ENCODE data around the gene WNK2.
"Not testable (repeated sequence)": the region's sequence is repeated elsewhere in the genome, so short reads cannot be mapped to it uniquely, and the experiment has no call there.

WNK2 gene

DNA sequence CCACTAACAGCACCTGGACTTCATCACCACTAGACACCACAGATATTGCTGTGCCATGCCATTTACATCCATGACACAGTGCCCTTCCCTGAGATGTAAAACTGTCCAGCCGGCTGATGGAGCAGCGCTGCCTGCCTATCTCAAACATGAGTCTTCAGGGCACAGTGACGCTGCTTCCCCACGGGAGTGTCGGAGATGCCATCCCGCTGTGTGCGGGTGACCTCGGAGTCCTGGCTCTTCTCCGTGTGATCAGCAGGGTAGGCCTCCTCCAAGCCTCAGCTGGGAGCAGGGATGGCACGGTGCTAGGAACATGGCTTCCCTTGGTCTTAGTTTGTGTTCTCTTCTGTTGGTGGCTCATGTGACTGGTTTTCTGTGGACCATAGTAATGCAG lies 137.3 kb downstream of the WNK2 start:
- Histone ChIP-seq H2BK15ac (ENCODE audit: low read depth, poor library complexity, severe bottlenecking) (no peak overlapping the region), H3K4ac (ENCODE audit: low read depth in 1 of 2, low read length in 2 of 2) (no peak overlapping the region), H2AK5ac (ENCODE audit: low read length, severe bottlenecking) (no peak overlapping the region), H3K79me1 (replicated peaks; ENCODE audit: low read length, poor library complexity, severe bottlenecking) (no peaks in the 10 kb centered on the region), H2BK5ac (ENCODE audit: low read depth, low read length, poor library complexity, severe bottlenecking) (no peak overlapping the region), H3K9me3 (ENCODE audit: control insufficient read depth, low read length) (no peaks in the 10 kb centered on the region), H4K91ac (ENCODE audit: low read length) (no peak overlapping the region), H3K9ac (ENCODE audit: low read length) (no peak overlapping the region), H3K36me3 (ENCODE audit: control insufficient read depth in 1 of 2, insufficient read depth in 2 of 2, low read depth in 1 of 2, low read length in 2 of 2) (no peaks in the 10 kb centered on the region), H4K8ac (ENCODE audit: low read length) (no peak overlapping the region), H3K27me3 (ENCODE audit: control insufficient read depth in 1 of 2, insufficient read depth in 1 of 2, low read length in 2 of 2) (peaks cover 19 to 26% of the 10 kb centered on the region in 2 experiments), H3K4me3 (ENCODE audit: insufficient read depth in 1 of 2, low read depth in 1 of 2, low read length in 2 of 2) (no peak overlapping the region), H2AFZ (ENCODE audit: low read depth, low read length) (no peak overlapping the region), H3K4me2 (ENCODE audit: low read length, poor library complexity, severe bottlenecking) (no peak overlapping the region), H2BK120ac (ENCODE audit: low read depth, low read length) (no peak overlapping the region), H3K27ac (ENCODE audit: low read length, poor library complexity, severe bottlenecking) (no peak overlapping the region), H3K14ac (ENCODE audit: low read length in 2 of 2) (no peak overlapping the region), H3K4me1 (ENCODE audit: control insufficient read depth, insufficient read depth, low read depth, low read length) (no peaks in the 10 kb centered on the region), H2BK12ac (ENCODE audit: low read length in 2 of 2) (no peak overlapping the region), H3K18ac (ENCODE audit: low read depth in 1 of 2, low read length in 2 of 2) (no peak overlapping the region), H3K23ac (ENCODE audit: low read length in 2 of 2) (no peak overlapping the region)
- DNase-seq, result no peak
- WGBS, result 97% methylated on average over 10 of the region's 10 CpGs

- H3K18ac ChIP-seq (ENCODE audit: low read depth in 1 of 2, low read length in 2 of 2); H2BK5ac ChIP-seq (ENCODE audit: low read depth, low read length, poor library complexity, severe bottlenecking); H2AFZ ChIP-seq (ENCODE audit: low read depth, low read length); H3K36me3 ChIP-seq (ENCODE audit: control insufficient read depth in 1 of 2, insufficient read depth in 2 of 2, low read depth in 1 of 2, low read length in 2 of 2); H3K14ac ChIP-seq (ENCODE audit: low read length in 2 of 2); H3K9me3 ChIP-seq (ENCODE audit: control insufficient read depth, low read length); H3K79me1 ChIP-seq (replicated peaks; ENCODE audit: low read length, poor library complexity, severe bottlenecking); H2AK5ac ChIP-seq (ENCODE audit: low read length, severe bottlenecking); H2BK120ac ChIP-seq (ENCODE audit: low read depth, low read length); H4K8ac ChIP-seq (ENCODE audit: low read length); H3K4me2 ChIP-seq (ENCODE audit: low read length, poor library complexity, severe bottlenecking); H3K4ac ChIP-seq (ENCODE audit: low read depth in 1 of 2, low read length in 2 of 2); H3K4me1 ChIP-seq (ENCODE audit: control insufficient read depth, insufficient read depth, low read depth, low read length); H2BK12ac ChIP-seq (ENCODE audit: low read length in 2 of 2); H4K91ac ChIP-seq (ENCODE audit: low read length); H2BK15ac ChIP-seq (ENCODE audit: low read depth, poor library complexity, severe bottlenecking); H3K4me3 ChIP-seq (ENCODE audit: insufficient read depth in 1 of 2, low read depth in 1 of 2, low read length in 2 of 2); H3K27ac ChIP-seq (ENCODE audit: low read length, poor library complexity, severe bottlenecking); DNase-seq; H3K23ac ChIP-seq (ENCODE audit: low read length in 2 of 2); H3K9ac ChIP-seq (ENCODE audit: low read length): not testable (repeated sequence)
- 89% methylated on average over 6 of the region's 6 CpGs for WGBS
- H3K27me3 ChIP-seq (ENCODE audit: control insufficient read depth in 1 of 2, insufficient read depth in 1 of 2, low read length in 2 of 2), result peaks cover 9 to 15% of the 10 kb centered on the region in 2 experiments
These were observed 139.6 kb downstream of the WNK2 start for GRCh38 chr9:93323446-93323954.

GRCh38 chr9:93324191-93324834 lies 140.4 kb downstream of the WNK2 start:
- Histone ChIP-seq H3K4me2 (ENCODE audit: low read length, poor library complexity, severe bottlenecking) (no peak overlapping the region), H3K4me3 (ENCODE audit: insufficient read depth in 1 of 2, low read depth in 1 of 2, low read length in 2 of 2) (no peak overlapping the region), H4K91ac (ENCODE audit: low read length) (no peak overlapping the region), H3K14ac (ENCODE audit: low read length in 2 of 2) (no peak overlapping the region), H2AK5ac (ENCODE audit: low read length, severe bottlenecking) (no peak overlapping the region), H3K23ac (ENCODE audit: low read length in 2 of 2) (no peak overlapping the region), H3K27me3 (ENCODE audit: control insufficient read depth in 1 of 2, insufficient read depth in 1 of 2, low read length in 2 of 2) (peaks cover 6 to 8% of the 10 kb centered on the region in 2 experiments), H2BK12ac (ENCODE audit: low read length in 2 of 2) (no peak overlapping the region), H3K18ac (ENCODE audit: low read depth in 1 of 2, low read length in 2 of 2) (no peak overlapping the region), H2BK5ac (ENCODE audit: low read depth, low read length, poor library complexity, severe bottlenecking) (no peak overlapping the region), H3K9ac (ENCODE audit: low read length) (no peak overlapping the region), H3K27ac (ENCODE audit: low read length, poor library complexity, severe bottlenecking) (no peak overlapping the region), H3K79me1 (replicated peaks; ENCODE audit: low read length, poor library complexity, severe bottlenecking) (no peaks in the 10 kb centered on the region), H3K9me3 (ENCODE audit: control insufficient read depth, low read length) (no peaks in the 10 kb centered on the region), H2AFZ (ENCODE audit: low read depth, low read length) (no peak overlapping the region), H2BK15ac (ENCODE audit: low read depth, poor library complexity, severe bottlenecking) (no peak overlapping the region), H2BK120ac (ENCODE audit: low read depth, low read length) (no peak overlapping the region), H4K8ac (ENCODE audit: low read length) (no peak overlapping the region), H3K36me3 (ENCODE audit: control insufficient read depth in 1 of 2, insufficient read depth in 2 of 2, low read depth in 1 of 2, low read length in 2 of 2) (no peaks in the 10 kb centered on the region), H3K4ac (ENCODE audit: low read depth in 1 of 2, low read length in 2 of 2) (no peak overlapping the region), H3K4me1 (ENCODE audit: control insufficient read depth, insufficient read depth, low read depth, low read length) (no peaks in the 10 kb centered on the region)
- DNase-seq, result no peak
- WGBS, result 77% methylated on average over 18 of the region's 18 CpGs

DNA sequence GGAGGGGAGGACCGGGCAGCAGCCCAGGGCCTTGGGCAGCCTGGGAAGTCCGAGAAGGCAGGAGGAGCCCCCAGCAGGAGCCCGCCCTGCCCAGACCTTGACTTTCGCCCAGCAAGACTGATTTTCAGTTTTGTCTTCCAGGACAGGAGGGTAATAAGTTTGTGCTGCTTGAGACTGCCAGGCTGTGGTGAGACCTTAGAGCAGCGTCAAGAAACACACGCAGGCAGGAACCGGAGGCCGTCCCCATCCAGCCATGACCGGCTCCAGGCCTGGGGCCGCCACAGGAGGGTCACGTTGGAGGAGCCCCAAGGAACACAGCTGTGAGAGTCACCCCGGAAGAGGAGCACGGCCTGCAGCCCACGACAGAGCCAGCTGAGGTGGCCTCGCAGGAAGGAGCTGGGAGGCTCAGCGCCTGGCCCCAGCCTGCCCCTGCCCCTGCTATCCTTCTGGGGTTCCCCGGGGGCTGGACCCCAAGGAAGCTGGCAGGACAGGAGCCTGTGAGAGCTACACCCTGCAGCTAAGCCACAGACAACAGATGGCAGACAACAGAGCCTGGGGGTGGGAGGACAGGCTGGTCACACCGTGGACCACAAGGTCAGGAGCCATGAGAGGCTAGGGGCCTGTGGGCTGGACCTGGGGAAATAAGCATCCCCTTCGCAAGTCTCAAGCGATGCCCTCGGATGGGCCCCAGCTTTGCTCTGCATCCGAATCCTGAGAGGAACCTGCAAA lies 141.5 kb downstream of the WNK2 start:
- Histone ChIP-seq H3K27ac (ENCODE audit: low read length, poor library complexity, severe bottlenecking) (no peak overlapping the region), H4K8ac (ENCODE audit: low read length) (no peak overlapping the region), H3K27me3 (ENCODE audit: control insufficient read depth in 1 of 2, insufficient read depth in 1 of 2, low read length in 2 of 2) (peaks cover 2 to 3% of the 10 kb centered on the region in 2 experiments), H2AFZ (ENCODE audit: low read depth, low read length) (no peak overlapping the region), H3K4me2 (ENCODE audit: low read length, poor library complexity, severe bottlenecking) (no peak overlapping the region), H2BK15ac (ENCODE audit: low read depth, poor library complexity, severe bottlenecking) (no peak overlapping the region), H3K79me1 (replicated peaks; ENCODE audit: low read length, poor library complexity, severe bottlenecking) (no peaks in the 10 kb centered on the region), H2BK5ac (ENCODE audit: low read depth, low read length, poor library complexity, severe bottlenecking) (no peak overlapping the region), H3K4me1 (ENCODE audit: control insufficient read depth, insufficient read depth, low read depth, low read length) (no peaks in the 10 kb centered on the region), H2BK12ac (ENCODE audit: low read length in 2 of 2) (no peak overlapping the region), H3K14ac (ENCODE audit: low read length in 2 of 2) (no peak overlapping the region), H4K91ac (ENCODE audit: low read length) (no peak overlapping the region), H3K9me3 (ENCODE audit: control insufficient read depth, low read length) (no peaks in the 10 kb centered on the region), H2BK120ac (ENCODE audit: low read depth, low read length) (no peak overlapping the region), H3K9ac (ENCODE audit: low read length) (no peak overlapping the region), H3K18ac (ENCODE audit: low read depth in 1 of 2, low read length in 2 of 2) (no peak overlapping the region), H3K4me3 (ENCODE audit: insufficient read depth in 1 of 2, low read depth in 1 of 2, low read length in 2 of 2) (no peak overlapping the region), H3K23ac (ENCODE audit: low read length in 2 of 2) (no peak overlapping the region), H3K4ac (ENCODE audit: low read depth in 1 of 2, low read length in 2 of 2) (no peak overlapping the region), H3K36me3 (ENCODE audit: control insufficient read depth in 1 of 2, insufficient read depth in 2 of 2, low read depth in 1 of 2, low read length in 2 of 2) (no peaks in the 10 kb centered on the region), H2AK5ac (ENCODE audit: low read length, severe bottlenecking) (no peak overlapping the region)
- no peak for DNase-seq
- 88% methylated on average over 18 of the region's 22 CpGs for WGBS
